Subcutaneous abdominal adipose tissue (tissue), 5 donors: Measurements from ENCODE around the gene ZCCHC2.

Experiments used
- H3K27ac ChIP-seq: one replicate; pipeline ENCODE4 v1.7.0; 2013; ENCODE audit warnings: low read depth, mild to moderate bottlenecking, inconsistent platforms, low read length, moderate library complexity
- H3K27me3 ChIP-seq, 5 donors: one replicate each; pipeline ENCODE4 v1.7.0; 2013; ENCODE audit warnings: low read length in 5 of 5, inconsistent platforms in 1 of 5; ENCODE audit not compliant: control insufficient read depth in 5 of 5, insufficient read depth in 4 of 5
- H3K36me3 ChIP-seq, 5 donors: one replicate each; pipeline ENCODE4 v1.7.0; 2013; ENCODE audit warnings: low read length in 5 of 5; ENCODE audit not compliant: control insufficient read depth in 5 of 5, insufficient read depth in 5 of 5
- H3K4me1 ChIP-seq, 5 donors: one replicate each; pipeline ENCODE4 v1.7.0; 2013; ENCODE audit warnings: low read length in 5 of 5, mild to moderate bottlenecking in 3 of 5, moderate library complexity in 1 of 5; ENCODE audit not compliant: control insufficient read depth in 5 of 5, insufficient read depth in 5 of 5
- H3K4me3 ChIP-seq, 5 donors: one replicate each; pipeline ENCODE4 v1.7.0; 2013; ENCODE audit warnings: low read length in 5 of 5, low read depth in 1 of 5
- H3K9ac ChIP-seq, 5 donors: one replicate each; pipeline ENCODE4 v1.7.0; 2013; ENCODE audit warnings: low read length in 5 of 5, mild to moderate bottlenecking in 4 of 5, moderate library complexity in 3 of 5
- H3K9me3 ChIP-seq, 5 donors: one replicate each; pipeline ENCODE4 v1.7.0; 2013; ENCODE audit warnings: low read length in 5 of 5; ENCODE audit not compliant: control insufficient read depth in 5 of 5
- donor health status: healthy.
- donor health status: healthy.
- donor health status: healthy.
- donor health status: healthy.
- donor health status: healthy.

ZCCHC2 gene

DNA sequence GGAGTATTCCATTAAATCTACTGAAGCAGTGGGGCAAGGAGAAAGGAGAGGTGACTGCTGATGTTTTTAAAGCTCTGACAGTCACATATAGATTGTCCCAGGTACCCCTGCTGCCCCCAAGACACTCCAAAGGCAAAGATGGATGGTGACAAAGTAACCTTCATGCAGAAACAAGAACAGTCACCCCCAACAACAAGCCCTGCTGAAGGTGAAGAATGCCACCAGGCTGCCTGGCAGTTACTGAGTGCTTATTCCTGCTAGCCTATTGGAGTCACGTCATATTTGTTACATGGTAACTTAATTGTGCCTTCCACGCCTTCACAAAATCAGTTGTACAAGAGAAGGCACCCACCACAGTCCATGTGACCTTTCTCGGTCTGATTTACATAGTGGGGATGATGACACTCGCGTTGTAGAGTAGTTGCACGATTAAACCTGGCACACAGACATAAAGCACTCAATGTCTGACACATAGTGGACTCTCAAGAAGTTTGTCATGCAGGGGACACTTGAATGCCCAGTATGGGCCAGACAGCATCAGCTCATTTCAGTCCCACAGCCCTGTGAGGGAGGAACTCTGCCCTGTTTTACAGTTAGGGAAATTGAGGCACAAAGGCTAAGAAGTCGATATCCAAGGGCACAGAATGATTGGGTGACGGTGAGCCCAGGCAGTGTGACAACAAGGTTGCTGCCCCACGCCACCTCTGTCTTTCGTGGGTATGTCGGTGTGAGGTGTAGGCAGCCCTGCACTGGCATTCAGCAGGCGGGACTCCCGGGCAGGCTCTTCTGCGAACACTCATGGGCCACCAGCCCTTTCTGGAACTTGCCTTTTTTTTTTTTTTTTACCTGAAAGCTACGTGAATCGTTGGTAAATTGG, 62.7 kb downstream of the ZCCHC2 start:
- H3K4me1 ChIP-seq = peaks cover 0 to 22% (median 16%) of the 10 kb centered on the region in 5 donors
- no peaks in the 10 kb centered on the region for H3K9me3 ChIP-seq
- peaks cover 0 to 20% (median 8%) of the 10 kb centered on the region in 5 donors for H3K36me3 ChIP-seq
- no peak overlapping the region for H3K4me3 ChIP-seq
- H3K27ac ChIP-seq = no peak overlapping the region
- H3K9ac ChIP-seq = no peak overlapping the region
- no peaks in the 10 kb centered on the region for H3K27me3 ChIP-seq

DNA sequence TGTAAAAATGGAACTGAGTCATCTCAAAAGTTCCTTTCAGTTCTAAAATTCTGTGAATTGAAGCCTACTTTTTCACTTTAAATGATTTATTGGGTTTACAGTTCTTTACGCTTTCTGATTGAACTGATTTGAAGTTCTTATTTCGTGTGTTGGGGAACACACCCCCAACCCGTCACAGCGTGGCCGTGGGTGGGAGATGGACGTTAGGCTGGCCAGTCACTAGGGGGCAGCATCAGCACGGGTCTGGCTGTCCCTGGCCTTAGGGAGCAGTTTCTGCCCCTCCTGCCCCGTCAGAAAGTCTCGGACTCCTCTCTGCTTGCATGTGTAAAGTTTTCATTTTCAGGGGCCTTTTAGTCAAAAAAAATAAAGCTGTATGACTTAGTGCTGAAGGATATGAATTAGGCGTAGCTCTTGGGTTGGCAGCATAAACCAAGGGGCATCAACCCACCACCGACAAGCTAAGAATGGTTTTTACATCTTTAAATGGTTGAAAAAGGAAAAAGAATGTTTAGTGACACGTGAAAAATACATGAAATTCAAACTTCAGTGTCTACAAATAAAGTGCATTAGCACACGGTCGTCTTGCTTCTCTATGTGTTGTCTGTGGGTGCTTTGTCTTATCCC, 63.4 kb downstream of the ZCCHC2 start:
- H3K9ac ChIP-seq = peak overlapping the region in 1 of 5 donors; percentile 14
- H3K36me3 ChIP-seq = peaks cover 0 to 20% (median 8%) of the 10 kb centered on the region in 5 donors
- no peak overlapping the region for H3K27ac ChIP-seq
- no peak overlapping the region for H3K4me3 ChIP-seq
- peaks cover 0 to 23% (median 16%) of the 10 kb centered on the region in 5 donors for H3K4me1 ChIP-seq
- H3K9me3 ChIP-seq = no peaks in the 10 kb centered on the region
- H3K27me3 ChIP-seq = no peaks in the 10 kb centered on the region

DNA sequence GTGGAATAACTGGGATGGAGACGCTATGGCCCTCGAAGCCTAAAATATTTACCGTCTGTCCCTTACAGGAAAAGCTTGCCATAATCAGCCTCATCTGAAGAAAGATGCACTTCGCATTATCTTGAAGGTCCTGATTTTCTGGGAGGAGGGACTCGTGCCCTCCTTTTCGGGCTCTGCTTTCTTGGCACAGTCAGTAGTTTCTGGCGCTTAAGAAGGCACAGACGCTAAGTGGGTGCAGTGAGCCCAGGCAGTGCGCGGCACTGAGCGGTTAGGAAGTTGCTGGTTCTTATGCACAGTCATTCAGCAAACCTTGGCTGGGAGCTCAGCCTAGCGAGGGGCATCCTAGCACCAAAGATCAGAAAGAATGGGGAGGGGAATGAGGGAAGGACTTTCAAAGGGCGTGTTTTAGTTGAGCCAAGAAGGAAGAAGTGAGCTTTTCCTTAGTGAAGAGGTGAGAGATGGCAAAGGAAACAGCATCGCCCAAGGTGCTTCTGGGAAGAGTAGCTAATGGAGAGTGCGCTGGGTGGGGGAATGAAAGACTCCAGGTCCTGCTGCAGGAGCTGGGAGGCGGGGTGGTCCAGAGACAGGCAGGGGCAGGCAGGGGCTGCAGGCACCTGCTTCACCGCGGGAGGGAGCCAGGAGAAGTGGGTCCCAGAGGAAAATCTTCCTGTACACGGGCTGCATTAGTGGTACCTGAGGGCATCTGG, 64.1 kb downstream of the ZCCHC2 start:
- no peak overlapping the region for H3K27ac ChIP-seq
- H3K4me1 ChIP-seq = peaks cover 0 to 28% (median 16%) of the 10 kb centered on the region in 5 donors
- H3K27me3 ChIP-seq = no peaks in the 10 kb centered on the region
- no peak overlapping the region for H3K9ac ChIP-seq
- no peak overlapping the region for H3K4me3 ChIP-seq
- no peaks in the 10 kb centered on the region for H3K9me3 ChIP-seq
- H3K36me3 ChIP-seq = peaks cover 0 to 16% (median 8%) of the 10 kb centered on the region in 5 donors

DNA sequence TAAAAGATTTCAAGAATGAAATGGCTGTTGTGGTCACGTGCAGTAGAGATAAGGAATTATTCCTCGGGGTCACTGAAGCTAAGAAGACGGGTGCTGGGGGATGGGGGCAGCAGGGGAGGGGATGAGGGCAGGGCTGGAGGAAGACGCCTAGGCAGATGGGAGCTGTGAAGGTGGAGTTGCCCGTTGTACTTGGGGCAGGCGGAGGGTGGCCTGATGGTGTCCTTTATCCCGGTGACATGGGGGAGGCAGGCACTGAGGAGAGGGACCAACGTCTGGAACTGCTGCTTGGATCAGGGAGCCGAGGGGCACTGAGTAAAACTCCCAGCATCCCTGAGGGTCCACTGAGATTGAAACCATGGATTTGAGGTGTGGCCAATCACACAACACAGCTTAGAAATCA, 64.9 kb downstream of the ZCCHC2 start:
- Histone ChIP-seq H3K9ac (no peak overlapping the region), H3K9me3 (peaks cover 0 to under 1% (median 0%) of the 10 kb centered on the region in 5 donors), H3K4me3 (no peak overlapping the region), H3K4me1 (peaks cover 0 to 28% (median 16%) of the 10 kb centered on the region in 5 donors), H3K36me3 (peaks cover 0 to 16% (median 8%) of the 10 kb centered on the region in 5 donors), H3K27ac (no peak overlapping the region), H3K27me3 (no peaks in the 10 kb centered on the region)

DNA sequence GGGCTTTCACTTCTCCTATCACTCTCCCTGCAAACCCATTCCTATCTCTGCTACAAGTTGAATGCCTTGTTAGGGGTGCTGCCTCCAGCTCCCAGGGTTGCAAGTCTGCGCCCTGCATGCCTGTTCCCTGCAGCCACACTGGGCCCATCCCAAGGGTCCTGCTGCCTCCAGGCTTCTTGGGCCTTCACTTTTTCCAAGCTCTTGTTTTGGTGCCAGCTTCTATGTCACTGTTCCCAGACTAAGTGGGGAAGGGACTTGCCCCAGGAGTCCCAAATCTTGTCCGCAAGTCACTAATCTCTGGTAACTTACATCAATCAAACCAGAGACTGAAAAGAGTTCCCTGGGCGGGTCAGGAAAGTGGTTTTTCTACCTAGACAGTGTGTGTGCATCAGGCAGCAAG, 65.4 kb downstream of the ZCCHC2 start:
- Histone ChIP-seq H3K4me3 (no peak overlapping the region), H3K9me3 (peaks cover 0 to 4% (median 0%) of the 10 kb centered on the region in 5 donors), H3K36me3 (peaks cover 0 to 16% (median 8%) of the 10 kb centered on the region in 5 donors), H3K27me3 (no peaks in the 10 kb centered on the region), H3K4me1 (peaks cover 0 to 28% (median 16%) of the 10 kb centered on the region in 5 donors), H3K27ac (no peak overlapping the region), H3K9ac (no peak overlapping the region)

DNA sequence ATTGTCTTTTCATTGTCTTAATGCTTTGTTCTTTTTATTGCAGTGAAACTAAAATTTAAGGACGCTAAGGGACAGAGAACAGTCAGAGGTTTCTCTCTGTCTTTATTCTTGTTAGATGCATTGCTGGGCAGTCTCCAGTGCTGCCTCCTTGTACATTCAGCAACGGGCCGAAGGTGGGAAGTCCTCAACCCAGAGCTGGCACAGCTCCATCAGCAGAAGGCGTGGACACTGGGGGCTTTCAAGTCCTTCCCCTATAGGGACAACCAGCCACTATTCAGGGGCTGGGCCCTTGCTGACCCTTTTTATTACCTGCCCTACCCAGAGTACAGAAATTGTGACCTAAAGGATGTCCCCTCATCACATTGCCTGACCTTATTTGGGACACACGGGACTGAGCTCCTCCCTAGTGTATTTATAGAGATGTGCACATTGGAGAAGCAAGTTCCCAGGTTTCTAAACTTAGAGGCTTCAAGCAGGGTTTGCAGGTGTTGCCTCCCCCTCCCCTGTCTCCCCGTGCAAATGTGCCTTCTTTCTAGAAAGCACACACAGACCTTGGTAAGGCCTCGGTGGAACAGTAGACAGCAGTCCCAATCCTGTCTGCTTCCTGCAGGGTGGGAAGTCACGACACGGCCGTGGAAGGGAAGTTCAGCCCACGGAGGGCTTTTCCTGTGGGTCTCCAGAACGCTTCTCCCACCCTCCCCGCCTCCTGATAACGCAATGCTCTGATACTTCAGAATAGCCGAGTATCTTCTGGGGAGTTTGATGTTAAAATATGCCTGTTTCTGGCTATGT, 68.2 kb downstream of the ZCCHC2 start:
- peak overlapping the region in 1 of 5 donors; percentile 31 for H3K4me3 ChIP-seq
- H3K27me3 ChIP-seq = peaks cover 0 to 8% (median 0%) of the 10 kb centered on the region in 5 donors
- H3K9ac ChIP-seq = peak overlapping the region in 1 of 5 donors; percentile 30

DNA sequence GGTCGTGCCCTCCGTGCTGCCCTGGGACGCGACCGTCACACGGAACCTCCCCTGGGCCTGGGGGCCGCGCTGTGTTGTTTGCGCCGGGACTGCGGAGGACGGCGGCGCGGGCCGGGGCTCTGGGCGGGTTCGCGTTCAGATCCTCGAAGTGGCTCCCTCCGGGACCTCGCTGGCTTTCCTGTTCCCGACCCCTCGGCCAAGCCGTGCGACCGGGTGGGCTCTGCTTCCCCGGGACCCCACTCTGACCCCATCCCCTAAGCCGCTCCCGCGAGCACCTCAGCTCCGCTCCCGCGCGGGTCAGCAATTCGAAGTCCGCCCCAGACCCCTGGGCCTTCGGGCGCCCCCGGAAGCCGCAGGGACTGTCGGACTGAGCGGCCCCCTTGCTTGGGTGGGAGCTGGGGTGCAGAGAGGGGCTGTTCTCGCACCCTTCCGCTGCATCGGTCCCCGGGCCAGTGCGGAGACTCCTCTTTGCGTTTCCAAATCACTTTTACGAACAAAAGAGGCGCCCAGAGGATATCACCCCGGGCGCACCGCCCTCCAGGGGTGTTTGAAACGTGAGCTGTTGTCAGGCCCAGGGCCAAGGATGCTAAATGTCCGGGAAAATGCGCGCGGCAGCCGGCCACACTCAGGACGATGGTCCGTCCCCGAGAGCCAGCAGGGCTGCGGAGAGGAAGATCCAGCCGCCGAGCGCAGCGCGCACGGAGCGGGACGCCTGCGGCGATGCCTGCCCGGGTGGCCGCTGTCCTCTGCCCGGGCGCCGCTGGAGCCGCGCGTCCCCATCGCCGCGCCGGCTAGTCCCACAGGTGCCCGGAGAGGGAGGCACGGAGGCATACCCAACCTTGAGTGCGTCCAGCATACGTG, 73.5 kb downstream of the ZCCHC2 start:
- Histone ChIP-seq H3K27me3 (peaks cover 12 to 22% (median 19%) of the 10 kb centered on the region in 5 donors), H3K9ac (peak overlapping the region in 1 of 5 donors; percentile 25), H3K36me3 (no peaks in the 10 kb centered on the region), H3K4me1 (peaks cover 3 to 18% (median 13%) of the 10 kb centered on the region in 5 donors), H3K9me3 (peaks cover 0 to 4% (median 0%) of the 10 kb centered on the region in 5 donors), H3K27ac (no peak overlapping the region), H3K4me3 (peak overlapping the region; percentile 31 to 59 (median 57))

More for the DNA sequence above, 68.2 kb downstream of the ZCCHC2 start:
- H3K4me1 ChIP-seq = peaks cover 0 to 15% (median 7%) of the 10 kb centered on the region in 5 donors
- peaks cover 0 to 4% (median 0%) of the 10 kb centered on the region in 5 donors for H3K9me3 ChIP-seq
- H3K36me3 ChIP-seq = peaks cover 0 to 3% (median 0%) of the 10 kb centered on the region in 5 donors
- H3K27ac ChIP-seq = no peak overlapping the region

DNA sequence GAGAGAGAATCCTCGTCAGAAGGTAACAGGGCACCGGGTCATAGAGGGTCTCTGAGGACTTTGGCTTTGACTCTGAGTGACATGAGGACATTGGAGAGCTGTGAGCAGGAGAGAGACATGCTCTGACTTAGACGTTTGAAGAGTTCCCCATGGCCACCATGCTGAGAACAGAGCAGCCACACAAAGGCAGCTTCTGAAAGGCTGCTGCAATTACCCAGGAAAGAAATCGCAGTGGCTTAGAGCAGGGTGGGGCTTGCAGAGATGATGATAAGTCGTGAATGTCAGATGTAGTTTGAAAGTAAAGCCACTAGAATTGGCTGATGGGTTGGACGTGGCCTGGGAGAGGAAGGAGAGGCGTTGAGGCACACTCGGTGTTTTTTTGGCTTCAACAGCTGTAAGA, 79.0 kb downstream of the ZCCHC2 start:
- H3K9me3 ChIP-seq = no peaks in the 10 kb centered on the region
- no peak overlapping the region for H3K4me3 ChIP-seq
- peaks cover 9 to 21% (median 11%) of the 10 kb centered on the region in 5 donors for H3K27me3 ChIP-seq
- H3K4me1 ChIP-seq = peaks cover under 1 to 6% (median 3%) of the 10 kb centered on the region in 5 donors
- no peaks in the 10 kb centered on the region for H3K36me3 ChIP-seq
- H3K9ac ChIP-seq = no peak overlapping the region
- H3K27ac ChIP-seq = no peak overlapping the region
